ENCODE results near the gene DYNC1I2. TPM values are rescaled to one million over a fixed set of nuclear protein-coding genes. Genes with fewer than 3 reads are reported as not detected.

The DYNC1I2 gene
- total RNA-seq, 2 experiments from 2014 or later = 42.3 to 58.5 TPM

- no peaks in the 10 kb centered on the region for H3K9me2 ChIP-seq (ENCODE audit: insufficient read depth, low read length)
- intact Hi-C loops (cut with micrococcal nuclease; ENCODE audit: unreplicated experiment) = loop anchor here (5.0 kb wide), 1 partner anchor 758 kb away; no protein-coding TSS in a partner anchor
- DNase-seq (ENCODE audit: low spot score) = no peak
- H3K4me3 ChIP-seq (ENCODE audit: low read depth, low read length, poor library complexity, severe bottlenecking) = no peak overlapping the region
- 0 out of 2 replicates have a peak, but pooled peaks cover 8% of the 10 kb centered on the region for H4K20me1 ChIP-seq (ENCODE audit: insufficient read depth, low read length)
- no peak overlapping the region for H3K4me2 ChIP-seq (ENCODE audit: low read length)
- no TSS peak for BruUV-seq (replicated peaks)
- ChIA-PET POLR2A (no interaction called here), CTCF (ENCODE audit: unreplicated experiment) (no interaction called here)
- H3K27ac ChIP-seq (ENCODE audit: low read depth, low read length, poor library complexity, severe bottlenecking) = no peak overlapping the region
- H3K4me1 ChIP-seq (ENCODE audit: insufficient read depth, low read length, poor library complexity, severe bottlenecking) = no peaks in the 10 kb centered on the region
- H3K36me3 ChIP-seq (ENCODE audit: insufficient read depth, low read length) = peaks cover 12% of the 10 kb centered on the region; the same call in 1 of the 2 replicates
- peaks cover 15% of the 10 kb centered on the region; the same call in 1 of the 2 replicates for H3K79me2 ChIP-seq (ENCODE audit: insufficient read depth, low read depth, low read length)
- H2AFZ ChIP-seq (ENCODE audit: low read length) = no peak overlapping the region
- no peak for TF ChIP-seq EZH2phosphoT487 (IDR thresholded peaks at IDR 0.05; ENCODE audit: borderline replicate concordance, low read depth, low read length)
- TF ChIP-seq, protein P1, sequence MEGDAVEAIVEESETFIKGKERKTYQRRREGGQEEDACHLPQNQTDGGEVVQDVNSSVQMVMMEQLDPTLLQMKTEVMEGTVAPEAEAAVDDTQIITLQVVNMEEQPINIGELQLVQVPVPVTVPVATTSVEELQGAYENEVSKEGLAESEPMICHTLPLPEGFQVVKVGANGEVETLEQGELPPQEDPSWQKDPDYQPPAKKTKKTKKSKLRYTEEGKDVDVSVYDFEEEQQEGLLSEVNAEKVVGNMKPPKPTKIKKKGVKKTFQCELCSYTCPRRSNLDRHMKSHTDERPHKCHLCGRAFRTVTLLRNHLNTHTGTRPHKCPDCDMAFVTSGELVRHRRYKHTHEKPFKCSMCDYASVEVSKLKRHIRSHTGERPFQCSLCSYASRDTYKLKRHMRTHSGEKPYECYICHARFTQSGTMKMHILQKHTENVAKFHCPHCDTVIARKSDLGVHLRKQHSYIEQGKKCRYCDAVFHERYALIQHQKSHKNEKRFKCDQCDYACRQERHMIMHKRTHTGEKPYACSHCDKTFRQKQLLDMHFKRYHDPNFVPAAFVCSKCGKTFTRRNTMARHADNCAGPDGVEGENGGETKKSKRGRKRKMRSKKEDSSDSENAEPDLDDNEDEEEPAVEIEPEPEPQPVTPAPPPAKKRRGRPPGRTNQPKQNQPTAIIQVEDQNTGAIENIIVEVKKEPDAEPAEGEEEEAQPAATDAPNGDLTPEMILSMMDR (conservative IDR thresholded peaks at IDR 0.05; ENCODE audit: low read length) = no peak
- H3K9me3 ChIP-seq (ENCODE audit: low read length) = no peaks in the 10 kb centered on the region
Measured at GRCh38 chr2:171709011-171709685, 21.9 kb downstream of the DYNC1I2 start.

GRCh38 chr2:171711351-171711750, 24.1 kb downstream of the DYNC1I2 start:
- ChIA-PET POLR2A (interaction anchor here (1.0 to 1.6 kb wide), 2 partner anchors 10 to 23 kb away, joined by 3 to 5 read pairs; no protein-coding TSS in a partner anchor), CTCF (ENCODE audit: unreplicated experiment) (no interaction called here)
- TF ChIP-seq EZH2phosphoT487 (IDR thresholded peaks at IDR 0.05; ENCODE audit: borderline replicate concordance, low read depth, low read length) = no peak
- TF ChIP-seq, protein P1 (conservative IDR thresholded peaks at IDR 0.05; ENCODE audit: low read length) = no peak
- no peak overlapping the region for H3K4me3 ChIP-seq (ENCODE audit: low read depth, low read length, poor library complexity, severe bottlenecking)
- no peak overlapping the region for H2AFZ ChIP-seq (ENCODE audit: low read length)
- H3K27ac ChIP-seq (ENCODE audit: low read depth, low read length, poor library complexity, severe bottlenecking) = no peak overlapping the region
- no peaks in the 10 kb centered on the region for H3K9me2 ChIP-seq (ENCODE audit: insufficient read depth, low read length)
- H4K20me1 ChIP-seq (ENCODE audit: insufficient read depth, low read length) = no peaks in the 10 kb centered on the region
- intact Hi-C loops (cut with micrococcal nuclease; ENCODE audit: unreplicated experiment) = no loop called here
- DNase-seq (ENCODE audit: low spot score) = no peak
- no peaks in the 10 kb centered on the region for H3K9me3 ChIP-seq (ENCODE audit: low read length)
- no TSS peak for BruUV-seq (replicated peaks)
- H3K4me1 ChIP-seq (ENCODE audit: insufficient read depth, low read length, poor library complexity, severe bottlenecking) = no peaks in the 10 kb centered on the region
- peaks cover 8% of the 10 kb centered on the region; the same call in 1 of the 2 replicates for H3K79me2 ChIP-seq (ENCODE audit: insufficient read depth, low read depth, low read length)
- no peak overlapping the region for H3K4me2 ChIP-seq (ENCODE audit: low read length)
- peaks cover 14% of the 10 kb centered on the region for H3K36me3 ChIP-seq (ENCODE audit: insufficient read depth, low read length)

GRCh38 chr2:171712051-171712450, 24.8 kb downstream of the DYNC1I2 start:
- ChIA-PET CTCF (ENCODE audit: unreplicated experiment) (no interaction called here), POLR2A (interaction anchor here (1.0 kb wide), 1 partner anchor 23 kb away, joined by 3 read pairs; no protein-coding TSS in a partner anchor)
- no peak for DNase-seq (ENCODE audit: low spot score)
- Histone ChIP-seq H3K79me2 (ENCODE audit: insufficient read depth, low read depth, low read length) (0 out of 2 replicates have a peak, but pooled peaks cover 1% of the 10 kb centered on the region), H3K4me2 (ENCODE audit: low read length) (no peak overlapping the region), H3K4me3 (ENCODE audit: low read depth, low read length, poor library complexity, severe bottlenecking) (no peak overlapping the region), H4K20me1 (ENCODE audit: insufficient read depth, low read length) (no peaks in the 10 kb centered on the region), H3K9me3 (ENCODE audit: low read length) (no peaks in the 10 kb centered on the region), H3K4me1 (ENCODE audit: insufficient read depth, low read length, poor library complexity, severe bottlenecking) (no peaks in the 10 kb centered on the region), H2AFZ (ENCODE audit: low read length) (no peak overlapping the region), H3K36me3 (ENCODE audit: insufficient read depth, low read length) (peaks cover 20% of the 10 kb centered on the region), H3K9me2 (ENCODE audit: insufficient read depth, low read length) (no peaks in the 10 kb centered on the region), H3K27ac (ENCODE audit: low read depth, low read length, poor library complexity, severe bottlenecking) (no peak overlapping the region)
- TF ChIP-seq EZH2phosphoT487 (IDR thresholded peaks at IDR 0.05; ENCODE audit: borderline replicate concordance, low read depth, low read length) = no peak
- TF ChIP-seq, protein P1 (conservative IDR thresholded peaks at IDR 0.05; ENCODE audit: low read length) = no peak
- no TSS peak for BruUV-seq (replicated peaks)
- intact Hi-C loops (cut with micrococcal nuclease; ENCODE audit: unreplicated experiment) = no loop called here

All from OCI-LY7 (cell line).